Breast epithelium (tissue), 4 donors: ENCODE data around the gene SMIM1. TPM values are rescaled to one million over a fixed set of nuclear protein-coding genes. Genes with fewer than 3 reads are reported as not detected.
A peak's percentile ranks its signal among the peaks of the same experiment; 100 is the strongest.

Source experiments
- DNase-seq, 2 donors: peaks; one replicate each; pipeline ENCODE4 v3.0.0-alpha.2; 2019; ENCODE audit warnings: low spot score in 2 of 2
- H3K27ac ChIP-seq, 2 donors: fragments of 200-600 bp; sonication (generic) in 1 of 2; one replicate each; pipeline ENCODE4 v1.5.1; 2016 to 2019; ENCODE audit warnings: mild to moderate bottlenecking in 1 of 2
- H3K27me3 ChIP-seq, 2 donors: fragments of 200-600 bp; sonication (generic) in 1 of 2; one replicate each; pipeline versions ENCODE4 v1.5.1 to v1.6.0; 2017 to 2019; ENCODE audit warnings: control low read depth in 1 of 2, mild to moderate bottlenecking in 1 of 2
- H3K36me3 ChIP-seq: fragments of 200-600 bp; one replicate; pipeline ENCODE4 v1.5.1; 2019
- H3K4me1 ChIP-seq, 2 donors: fragments of 200-600 bp; sonication (generic); one replicate each; pipeline ENCODE4 v1.5.1; 2016 to 2019; ENCODE audit warnings: control low read depth in 1 of 2
- H3K4me3 ChIP-seq, 3 donors: fragments of 200-600 bp; sonication (generic); 1 replicate in 2 of 3; 2 replicates in 1 of 3; pipeline ENCODE4 v1.5.1; 2016 to 2019; ENCODE audit warnings: mild to moderate bottlenecking in 3 of 3, moderate library complexity in 2 of 3
- H3K9me3 ChIP-seq, 2 donors: fragments of 200-600 bp; sonication (generic) in 1 of 2; one replicate each; pipeline ENCODE4 v1.5.1; 2016 to 2019; ENCODE audit warnings: control low read depth in 1 of 2
- CTCF ChIP-seq, 3 donors: fragments of 450-650 bp; IDR thresholded peaks; one replicate each; pipeline ENCODE4 v1.5.1; 2016 to 2017; ENCODE audit warnings: antibody characterized with exemption in 3 of 3, mild to moderate bottlenecking in 3 of 3, moderate library complexity in 3 of 3
- POLR2A ChIP-seq: fragments of 450-650 bp; IDR thresholded peaks from one replicate; pipeline ENCODE4 v1.6.1; 2016; ENCODE audit warnings: antibody characterized with exemption, mild to moderate bottlenecking, moderate library complexity
- POLR2AphosphoS5 ChIP-seq, 3 donors: sonication (generic); formaldehyde crosslinking; IDR thresholded peaks; one replicate each; pipeline ENCODE4 v1.6.1; 2017; ENCODE audit warnings: antibody characterized with exemption in 3 of 3
- intact Hi-C: fragments of 100-400 bp; cut with DNase I; formaldehyde crosslinking; loops from one replicate; pipeline ENCODE4 v1.15.1; 2023; ENCODE audit warnings: low total_unique reads
- total RNA-seq, 3 donors: library from RNA; depleted of rRNA; stranded (reverse); fragments of >200 nt; gene quantifications; one replicate each; pipeline ENCODE4 v1.1.0, GENCODE V29; 2016

The SMIM1 gene
- total RNA-seq, 3 donors from 2014 or later = 1.3 to 4.7 (median 4.6) TPM

- no peaks in the 10 kb centered on the region for H3K4me1 ChIP-seq
- peaks cover 8% of the 10 kb centered on the region for H3K36me3 ChIP-seq
- H3K27me3 ChIP-seq = no peaks in the 10 kb centered on the region
- H3K4me3 ChIP-seq = no peak overlapping the region
- no peak for DNase-seq
- no peak for TF ChIP-seq POLR2AphosphoS5 (IDR thresholded peaks at IDR 0.05)
- no peak for TF ChIP-seq CTCF (IDR thresholded peaks at IDR 0.05)
- no peak for TF ChIP-seq POLR2A
- H3K9me3 ChIP-seq = no peaks in the 10 kb centered on the region
- intact Hi-C loops = no loop called here
- H3K27ac ChIP-seq = no peak overlapping the region
Observed at GRCh38 chr1:3743421-3743820, 29.1 kb upstream of the SMIM1 start.

- H3K27ac ChIP-seq = no peak overlapping the region
- no peaks in the 10 kb centered on the region for H3K4me1 ChIP-seq
- H3K9me3 ChIP-seq = no peaks in the 10 kb centered on the region
- intact Hi-C loops = no loop called here
- TF ChIP-seq CTCF (IDR thresholded peaks at IDR 0.05) (no peak), POLR2AphosphoS5 (IDR thresholded peaks at IDR 0.05) (no peak), POLR2A (no peak)
- H3K27me3 ChIP-seq = no peaks in the 10 kb centered on the region
- no peak overlapping the region for H3K4me3 ChIP-seq
- H3K36me3 ChIP-seq = peaks cover 8% of the 10 kb centered on the region
- no peak for DNase-seq
Observed at GRCh38 chr1:3743826-3744225, 28.7 kb upstream of the SMIM1 start.

- Histone ChIP-seq H3K4me1 (no peaks in the 10 kb centered on the region), H3K27ac (no peak overlapping the region), H3K4me3 (no peak overlapping the region), H3K27me3 (no peaks in the 10 kb centered on the region), H3K36me3 (peaks cover 8% of the 10 kb centered on the region), H3K9me3 (no peaks in the 10 kb centered on the region)
- intact Hi-C loops = no loop called here
- TF ChIP-seq POLR2A (no peak), CTCF (IDR thresholded peaks at IDR 0.05) (no peak), POLR2AphosphoS5 (IDR thresholded peaks at IDR 0.05) (no peak)
- DNase-seq = no peak
Observed at GRCh38 chr1:3744646-3745045, 27.9 kb upstream of the SMIM1 start.

GRCh38 chr1:3745071-3745470, 27.5 kb upstream of the SMIM1 start:
- Histone ChIP-seq H3K27ac (no peak overlapping the region), H3K4me1 (no peaks in the 10 kb centered on the region), H3K4me3 (no peak overlapping the region), H3K27me3 (no peaks in the 10 kb centered on the region), H3K9me3 (no peaks in the 10 kb centered on the region), H3K36me3 (peaks cover 8% of the 10 kb centered on the region)
- TF ChIP-seq POLR2A = no peak
- TF ChIP-seq CTCF (IDR thresholded peaks at IDR 0.05) = no peak
- no peak for TF ChIP-seq POLR2AphosphoS5 (IDR thresholded peaks at IDR 0.05)
- DNase-seq = no peak
- intact Hi-C loops = no loop called here

GRCh38 chr1:3745590-3746381, 26.8 kb upstream of the SMIM1 start:
- Histone ChIP-seq H3K27me3 (no peaks in the 10 kb centered on the region), H3K36me3 (peaks cover 8% of the 10 kb centered on the region), H3K9me3 (no peaks in the 10 kb centered on the region), H3K4me1 (no peaks in the 10 kb centered on the region), H3K27ac (peak overlapping the region in 1 of 2 donors; percentile 64), H3K4me3 (peak overlapping the region in 2 of 3 donors; percentile 82 to 86)
- intact Hi-C loops = no loop called here
- TF ChIP-seq CTCF (IDR thresholded peaks at IDR 0.05) (no peak), POLR2AphosphoS5 (IDR thresholded peaks at IDR 0.05) (no peak), POLR2A (no peak)
- DNase-seq = no peak
